Endothelial cell of umbilical vein (primary cell): ENCODE data around the gene PSMD14.

Source experiments
- CTCF ChIP-seq, 2 donors: IDR thresholded peaks; 1 replicate in 1 of 2; 2 replicates in 1 of 2; pipeline ENCODE4 v1.5.1; 2011; ENCODE audit warnings: low read length in 2 of 2, mild to moderate bottlenecking in 2 of 2, moderate library complexity in 2 of 2, control low read depth in 1 of 2, inconsistent platforms in 1 of 2, low read depth in 1 of 2; ENCODE audit not compliant: insufficient read depth in 1 of 2; ENCODE audit errors: extremely low read depth in 1 of 2
- MYC ChIP-seq: IDR thresholded peaks from one replicate; pipeline ENCODE4 v1.6.1; 2011; ENCODE audit warnings: mild to moderate bottlenecking, low read depth, low read length
- POLR2A ChIP-seq: IDR thresholded peaks from 2 replicates; pipeline ENCODE4 v1.6.1; 2012; ENCODE audit warnings: low read depth, mild to moderate bottlenecking, control low read depth, low read length

GRCh38 chr2:161307676-161308075 is 549 bp upstream of the PSMD14 start:
- TF ChIP-seq CTCF (IDR thresholded peaks at IDR 0.05; ENCODE audit: extremely low read depth in 1 of 2, insufficient read depth in 1 of 2, low read depth in 1 of 2, low read length in 2 of 2) (no peak), MYC (no peak), POLR2A (no peak)
